C4-2B (cell line): ENCODE data around the gene PKD1L1.

Experiments used
- H3K27ac ChIP-seq: fragments of 450-650 bp; 2 replicates; pipeline ENCODE4 v1.5.1; 2017
- CTCF ChIP-seq: fragments of 450-650 bp; conservative IDR thresholded peaks from 2 replicates; pipeline ENCODE4 v1.5.1; 2017; ENCODE audit warnings: mild to moderate bottlenecking
- ZFX ChIP-seq: fragments of 450-650 bp; IDR thresholded peaks from 2 replicates; pipeline ENCODE4 v1.6.1; 2017

PKD1L1 gene

GRCh38 chr7:47915616-47915976, 32.7 kb downstream of the PKD1L1 start:
- TF ChIP-seq CTCF (no peak), ZFX (no peak)
- no peak overlapping the region for H3K27ac ChIP-seq

- no peak overlapping the region for H3K27ac ChIP-seq
- TF ChIP-seq CTCF = no peak
- no peak for TF ChIP-seq ZFX
Measured at GRCh38 chr7:47914717-47915615, 33.3 kb downstream of the PKD1L1 start.

- H3K27ac ChIP-seq = no peak overlapping the region
- TF ChIP-seq CTCF (no peak), ZFX (no peak)
Measured at GRCh38 chr7:47912332-47912731, 35.9 kb downstream of the PKD1L1 start.

- TF ChIP-seq ZFX = no peak
- TF ChIP-seq CTCF = no peak
- H3K27ac ChIP-seq = no peak overlapping the region
Measured at GRCh38 chr7:47908720-47909119, 39.5 kb downstream of the PKD1L1 start.

GRCh38 chr7:47907981-47908616, 40.2 kb downstream of the PKD1L1 start:
- no peak for TF ChIP-seq CTCF
- TF ChIP-seq ZFX = no peak

GRCh38 chr7:47906883-47907282, 41.4 kb downstream of the PKD1L1 start:
- no peak overlapping the region; the same call in 1 of the 2 replicates for H3K27ac ChIP-seq
- TF ChIP-seq CTCF = no peak
- TF ChIP-seq ZFX = no peak

More at GRCh38 chr7:47907981-47908616, 40.2 kb downstream of the PKD1L1 start:
- no peak overlapping the region for H3K27ac ChIP-seq
